Heart left ventricle (tissue), 16 donors: ENCODE data around the gene TSPAN11. TPM values are rescaled to one million over a fixed set of nuclear protein-coding genes. Genes with fewer than 3 reads are reported as not detected.

Experiments used
- ATAC-seq, 4 donors: fragments of 200-7000 bp; cut with Tn5 transposase; one replicate each; pipeline ENCODE4 v1.9.1; 2020 to 2022; ENCODE audit warnings: moderate library complexity in 4 of 4, mild to moderate bottlenecking in 3 of 4, moderate number of reproducible peaks in 1 of 4
- DNase-seq, 5 donors: peaks; one replicate each; pipeline ENCODE4 v3.0.0-alpha.2; 2020
- H3K27ac ChIP-seq, 12 donors: fragments of 200-600 bp; sonication (generic) in 4 of 12; one replicate each; pipeline versions ENCODE4 v1.5.0 to v1.8.0; 2016 to 2022; ENCODE audit warnings: mild to moderate bottlenecking in 2 of 12
- H3K27me3 ChIP-seq, 9 donors: fragments of 200-600 bp; sonication (generic) in 2 of 9; one replicate each; pipeline versions ENCODE4 v1.5.1 to v1.8.0; 2016 to 2022; ENCODE audit warnings: mild to moderate bottlenecking in 3 of 9
- H3K36me3 ChIP-seq, 9 donors: fragments of 200-600 bp; sonication (generic) in 2 of 9; one replicate each; pipeline versions ENCODE4 v1.5.0 to v1.8.0; 2018 to 2022; ENCODE audit warnings: mild to moderate bottlenecking in 2 of 9
- H3K4me1 ChIP-seq, 12 donors: fragments of 200-600 bp; sonication (generic) in 4 of 12; one replicate each; pipeline versions ENCODE4 v1.5.0 to v1.8.0; 2016 to 2022; ENCODE audit warnings: mild to moderate bottlenecking in 3 of 12
- H3K4me3 ChIP-seq, 12 donors: fragments of 200-600 bp; sonication (generic) in 4 of 12; one replicate each; pipeline versions ENCODE4 v1.5.0 to v1.8.0; 2017 to 2022; ENCODE audit warnings: mild to moderate bottlenecking in 9 of 12, moderate library complexity in 4 of 12
- H3K9me3 ChIP-seq, 12 donors: fragments of 200-600 bp; sonication (generic) in 4 of 12; one replicate each; pipeline versions ENCODE4 v1.5.0 to v1.8.0; 2016 to 2022; ENCODE audit warnings: mild to moderate bottlenecking in 1 of 12
- CTCF ChIP-seq, 12 donors: fragments of 200-600 bp; sonication (generic) in 4 of 12; IDR thresholded peaks; one replicate each; pipeline versions ENCODE4 v1.5.0 to v1.8.0; 2018 to 2022; ENCODE audit warnings: antibody characterized with exemption in 12 of 12, mild to moderate bottlenecking in 5 of 12
- POLR2A ChIP-seq, 2 donors: fragments of 450-650 bp; IDR thresholded peaks; one replicate each; pipeline ENCODE4 v1.6.1; 2017; ENCODE audit warnings: antibody characterized with exemption in 2 of 2, mild to moderate bottlenecking in 2 of 2, moderate library complexity in 2 of 2
- WGBS, 4 donors: extraction: QIAGEN DNeasy Blood & Tissue Kit in 2 of 4; methylation state at CpG; one replicate each; pipeline versions ENCODE4 v1.1.5 to v1.1.7; 2013 to 2018; 5-methylcytosine and 5-hydroxymethylcytosine counted together
- intact Hi-C, 10 donors: fragments of 100-400 bp; cut with DNase I; formaldehyde crosslinking; loops; one replicate each; pipeline versions ENCODE4 v1.11.1 to v1.14.2; 2022
- polyA plus RNA-seq, 2 donors: library from polyadenylated mRNA; stranded (reverse); fragments of 200-250 nt; gene quantifications; one replicate each; pipeline ENCODE4 v1.2.3, GENCODE V29; 2013
- total RNA-seq, 9 donors: library from RNA; depleted of rRNA in 2 of 9; stranded (reverse); fragments of >200 nt in 2 of 9; fragmentation: NEBNext Ultra II Directional in 3 of 9; extraction: Animal tissue kit (Norgen Biotek cat#: 25700) in 3 of 9; gene quantifications; one replicate each; pipeline versions ENCODE4 v1.1.0 to v1.2.4, GENCODE V29; 2016 to 2023
- donor health status: ischemic (EF 13 %, LVEDD 7.1; RV severe dilation, severe dysfunction).
- donor health status: healthy with polysubstance abuse.
- donor health status: DM: no; HTN: yes; CAD: no.
- donor health status: DM: no; HTN: no; CAD: no.
- donor health status: ischemic (EF 25% LVEDD 6.9; RV normal size, moderate dysfunction).
- donor health status: ischemic (EF 25% LVEDD 5.7; RV mildly dilated, moderate dysfunction).
- donor health status: healthy.
- donor health status: DM: yes; HTN: yes; CAD: no.
- donor health status: ischemic (EF 35%, LVEDD 5.7; RV mildly dilated, moderate dysfunction).
- donor health status: nonischemic (EF 11% LVEDD 7.7; RV severe dilation, severe dysfunction).
- donor health status: DM: yes; HTN: yes; CAD: no.
- donor health status: PGD.
- donor health status: ischemic (EF 29% LVEDD 5.4; RV normal size, mild dysfunction).
- donor health status: nonischemic (EF 23%, LVEDD 6.1; RV moderate dilation, normal function).

TSPAN11 gene
- total and polyA plus RNA-seq, 11 donors = 0.49 to 4.2 (median 1.9) TPM

DNA sequence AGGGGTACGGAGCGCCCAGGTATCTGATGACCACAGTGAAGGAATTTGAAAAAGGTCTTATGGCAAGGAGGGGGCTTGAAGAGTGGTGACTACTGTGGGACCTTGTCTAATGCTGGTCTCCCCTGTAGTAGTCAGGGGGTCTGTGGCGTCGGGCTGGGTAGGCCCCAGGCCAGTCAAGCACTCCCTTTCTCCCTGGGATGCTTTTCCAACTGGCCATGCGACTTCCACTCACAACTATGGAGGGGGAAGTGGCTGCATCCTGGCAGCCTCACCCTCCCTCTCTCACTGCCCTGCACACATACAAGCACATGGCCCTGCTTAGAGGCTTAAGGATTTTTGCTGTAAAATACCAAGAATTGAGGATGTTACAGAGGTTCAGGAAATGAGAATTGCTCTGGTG, 4.1 kb downstream of the TSPAN11 start:
- H3K36me3 ChIP-seq = no peaks in the 10 kb centered on the region
- peaks cover 0 to 15% (median 6%) of the 10 kb centered on the region in 9 donors for H3K27me3 ChIP-seq
- whole genome bisulfite sequencing, 4 donors = 67 to 74% (median 73%) methylated on average over 3 to 5 of the region's 5 CpGs
- peaks cover 0 to 19% (median 2%) of the 10 kb centered on the region in 12 donors for H3K4me1 ChIP-seq
- TF ChIP-seq POLR2A (IDR thresholded peaks at IDR 0.05) (no peak), CTCF (IDR thresholded peaks at IDR 0.05) (no peak)
- intact Hi-C loops = no loop called here
- no peak overlapping the region for H3K27ac ChIP-seq
- no peak overlapping the region for H3K4me3 ChIP-seq
- no peak for DNase-seq
- H3K9me3 ChIP-seq = no peaks in the 10 kb centered on the region
- ATAC-seq = peak in 1 of 4 donors; percentile 21

DNA sequence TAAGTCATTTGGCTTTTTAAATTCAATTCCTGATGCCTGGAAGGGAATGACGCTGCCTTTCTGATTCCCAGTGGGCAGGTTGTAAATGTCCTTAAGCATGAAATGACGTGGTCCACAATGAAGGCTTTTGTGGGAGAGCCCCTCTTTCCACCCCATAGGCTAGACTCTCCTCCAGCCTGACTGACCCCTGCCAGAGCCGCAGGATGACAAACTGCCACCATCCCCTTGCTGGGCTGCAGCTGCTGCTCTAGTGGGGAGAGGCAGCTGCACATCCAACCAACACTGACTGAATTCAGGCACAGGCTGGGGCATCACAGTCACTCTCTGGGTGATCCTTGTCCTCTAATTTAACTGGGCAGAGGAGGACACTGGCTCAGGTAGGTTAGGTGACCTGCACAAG, 6.3 kb downstream of the TSPAN11 start:
- no peaks in the 10 kb centered on the region for H3K36me3 ChIP-seq
- DNase-seq (no peak), ATAC-seq (no peak)
- no peak overlapping the region for H3K27ac ChIP-seq
- H3K27me3 ChIP-seq = no peaks in the 10 kb centered on the region
- 75 to 90% (median 88%) methylated on average over 2 to 3 of the region's 3 CpGs for WGBS, 4 donors
- no peak overlapping the region for H3K4me3 ChIP-seq
- no peaks in the 10 kb centered on the region for H3K9me3 ChIP-seq
- intact Hi-C loops = no loop called here
- peaks cover 0 to 8% (median 0%) of the 10 kb centered on the region in 12 donors for H3K4me1 ChIP-seq
- TF ChIP-seq CTCF (IDR thresholded peaks at IDR 0.05) (no peak), POLR2A (IDR thresholded peaks at IDR 0.05) (no peak)

GRCh38 chr12:30934811-30935210, 8.3 kb downstream of the TSPAN11 start:
- intact Hi-C loops = no loop called here
- H3K27ac ChIP-seq = no peak overlapping the region
- DNase-seq = no peak
- H3K36me3 ChIP-seq = no peaks in the 10 kb centered on the region
- no peak overlapping the region for H3K4me3 ChIP-seq
- no peak for TF ChIP-seq POLR2A (IDR thresholded peaks at IDR 0.05)
- ATAC-seq = no peak
- H3K27me3 ChIP-seq = no peaks in the 10 kb centered on the region
- no peaks in the 10 kb centered on the region for H3K4me1 ChIP-seq
- H3K9me3 ChIP-seq = no peaks in the 10 kb centered on the region
- WGBS, 4 donors = 85 to 95% (median 91%) methylated on average over 2 of the region's 2 CpGs

- H3K27ac ChIP-seq = no peak overlapping the region
- H3K36me3 ChIP-seq = no peaks in the 10 kb centered on the region
- WGBS, 4 donors = 28 to 55% (median 44%) methylated on average over 2 of the region's 2 CpGs
- no peak overlapping the region for H3K4me3 ChIP-seq
- DNase-seq (no peak), ATAC-seq (no peak)
- no peaks in the 10 kb centered on the region for H3K27me3 ChIP-seq
- no peaks in the 10 kb centered on the region for H3K4me1 ChIP-seq
- intact Hi-C loops = no loop called here
- no peaks in the 10 kb centered on the region for H3K9me3 ChIP-seq
- TF ChIP-seq POLR2A (IDR thresholded peaks at IDR 0.05) = no peak
- no peak for TF ChIP-seq CTCF (IDR thresholded peaks at IDR 0.05)
Measured at GRCh38 chr12:30936036-30936435, 9.5 kb downstream of the TSPAN11 start.

- H3K4me1 ChIP-seq = no peaks in the 10 kb centered on the region
- H3K36me3 ChIP-seq = no peaks in the 10 kb centered on the region
- H3K9me3 ChIP-seq = no peaks in the 10 kb centered on the region
- TF ChIP-seq CTCF (IDR thresholded peaks at IDR 0.05) (no peak), POLR2A (IDR thresholded peaks at IDR 0.05) (no peak)
- no peak overlapping the region for H3K27ac ChIP-seq
- no peak for DNase-seq
- H3K27me3 ChIP-seq = no peaks in the 10 kb centered on the region
- no peak overlapping the region for H3K4me3 ChIP-seq
- intact Hi-C loops = no loop called here
- 91 to 97% (median 92%) methylated on average over 4 of the region's 4 CpGs for WGBS, 4 donors
- no peak for ATAC-seq
Measured at GRCh38 chr12:30939234-30939633, 12.7 kb downstream of the TSPAN11 start.
